Endothelial cell of umbilical vein (primary cell): ENCODE data around the gene ZNF106. TPM values are rescaled to one million over a fixed set of nuclear protein-coding genes. Genes with fewer than 3 reads are reported as not detected.

Source experiments
- BruUV-seq: library from RNA; stranded (reverse); fragments of 400-500 nt; replicated peaks from 2 replicates; lab custom pipeline; 2021; lab: Mats Ljungman, UMichigan
- CTCF ChIA-PET: fragments of 300-600, 350-600 bp; sonication (Branson Sonifier 250); formaldehyde crosslinking; loops from one replicate; lab custom pipeline; 2021; ENCODE audit warnings: antibody characterized with exemption, inconsistent platforms; lab: Charles Lee
- POLR2A ChIA-PET: fragments of 300-600, 350-600 bp; sonication (Branson Sonifier 250); formaldehyde crosslinking; loops from one replicate; lab custom pipeline; 2021; ENCODE audit warnings: antibody characterized with exemption, inconsistent platforms; lab: Charles Lee
- DNase-seq: peaks from one replicate; pipeline ENCODE4 v3.0.0-alpha.2; 2011; ENCODE audit warnings: low read depth, low spot score
- FAIRE-seq: peaks from 2 replicates; lab custom pipeline; 2011; peaks lifted over from hg19 to GRCh38; lab: Jason Lieb, UNC
- H2AFZ ChIP-seq: 2 replicates; pipeline ENCODE4 v1.6.0; 2012; ENCODE audit warnings: low read depth, low read length, control low read depth, inconsistent platforms
- H3K27ac ChIP-seq: 2 replicates; pipeline ENCODE4 v1.5.1; 2011; ENCODE audit warnings: low read depth, mild to moderate bottlenecking, control low read depth, low read length, moderate library complexity; ENCODE audit not compliant: insufficient read depth
- H3K27me3 ChIP-seq, 2 experiments: 2 replicates each; pipeline versions ENCODE4 v1.6.0 to v1.6.1; 2011; ENCODE audit warnings: low read length in 2 of 2, mixed read lengths in 1 of 2; ENCODE audit not compliant: control insufficient read depth in 2 of 2, insufficient read depth in 2 of 2
- H3K36me3 ChIP-seq, 2 experiments: 2 replicates in 1 of 2; 3 replicates in 1 of 2; pipeline ENCODE4 v1.5.1; 2011; ENCODE audit warnings: low read length in 2 of 2, mild to moderate bottlenecking in 1 of 2, moderate library complexity in 1 of 2; ENCODE audit not compliant: control insufficient read depth in 2 of 2, insufficient read depth in 2 of 2; ENCODE audit errors: extremely low read depth in 1 of 2
- H3K4me1 ChIP-seq: 3 replicates; pipeline ENCODE4 v1.5.1; 2011; ENCODE audit warnings: mild to moderate bottlenecking, low read length; ENCODE audit not compliant: control insufficient read depth, insufficient read depth; ENCODE audit errors: extremely low read depth
- H3K4me2 ChIP-seq: 2 replicates; pipeline ENCODE4 v1.6.1; 2011; ENCODE audit warnings: low read length, control low read depth, mixed read lengths; ENCODE audit not compliant: insufficient read depth
- H3K4me3 ChIP-seq, 3 experiments: fragments of 200-600 bp in 1 of 3; sonication (generic), shearing (Covaris generic) in 1 of 3; replicated peaks in 1 of 3; 2 replicates each; pipeline ENCODE4 v1.5.1; 2011 to 2016; ENCODE audit warnings: control low read depth in 3 of 3, low read length in 3 of 3, mild to moderate bottlenecking in 2 of 3, inconsistent platforms in 1 of 3, low read depth in 1 of 3, moderate library complexity in 1 of 3; ENCODE audit not compliant: insufficient read depth in 1 of 3
- H3K79me2 ChIP-seq: 2 replicates; pipeline ENCODE4 v1.6.0; 2012; ENCODE audit warnings: low read length, inconsistent platforms; ENCODE audit not compliant: control insufficient read depth, insufficient read depth
- H3K9ac ChIP-seq: replicated peaks from 2 replicates; pipeline ENCODE3; 2011; ENCODE audit warnings: low read length, control low read depth; ENCODE audit not compliant: insufficient read depth; ENCODE audit errors: extremely low read depth
- H3K9me1 ChIP-seq: replicated peaks from 3 replicates; pipeline ENCODE4 v1.6.0; 2011; ENCODE audit warnings: mild to moderate bottlenecking, low read length; ENCODE audit not compliant: control insufficient read depth, insufficient read depth; ENCODE audit errors: extremely low read depth
- H3K9me3 ChIP-seq: replicated peaks from 2 replicates; pipeline ENCODE4 v1.5.1; 2012; ENCODE audit warnings: low read length, inconsistent platforms; ENCODE audit not compliant: control insufficient read depth, insufficient read depth
- H4K20me1 ChIP-seq: replicated peaks from 2 replicates; pipeline ENCODE3; 2011; ENCODE audit warnings: mild to moderate bottlenecking, low read length; ENCODE audit not compliant: control insufficient read depth, insufficient read depth; ENCODE audit errors: extremely low read depth
- CTCF ChIP-seq, 2 donors: IDR thresholded peaks; 1 replicate in 1 of 2; 2 replicates in 1 of 2; pipeline ENCODE4 v1.5.1; 2011; ENCODE audit warnings: low read length in 2 of 2, mild to moderate bottlenecking in 2 of 2, moderate library complexity in 2 of 2, control low read depth in 1 of 2, inconsistent platforms in 1 of 2, low read depth in 1 of 2; ENCODE audit not compliant: insufficient read depth in 1 of 2; ENCODE audit errors: extremely low read depth in 1 of 2
- EZH2 ChIP-seq: IDR thresholded peaks from 2 replicates; pipeline ENCODE4 v1.6.1; 2012; ENCODE audit warnings: borderline replicate concordance, low read depth, mild to moderate bottlenecking, moderate library complexity, low read length, inconsistent platforms; ENCODE audit not compliant: severe bottlenecking
- FOS ChIP-seq: IDR thresholded peaks from 2 replicates; pipeline ENCODE4 v1.6.1; 2011; ENCODE audit warnings: mild to moderate bottlenecking, low read length, moderate library complexity, borderline replicate concordance; ENCODE audit not compliant: insufficient read depth
- MYC ChIP-seq: IDR thresholded peaks from one replicate; pipeline ENCODE4 v1.6.1; 2011; ENCODE audit warnings: mild to moderate bottlenecking, low read depth, low read length
- dilution Hi-C: fragments of 300-500 bp; cut with MboI; formaldehyde crosslinking; loops from one replicate; pipeline ENCODE4 v1.15.0; 2019; ENCODE audit warnings: low sequenced_read_pairs; ENCODE audit not compliant: extremely low pct_ligation_motif_present
- intact Hi-C: fragments of 100-400 bp; cut with micrococcal nuclease; formaldehyde crosslinking; loops from one replicate; pipeline ENCODE4 v1.10.0; 2022
- polyA plus RNA-seq, 4 experiments: library from polyadenylated mRNA; depleted of rRNA in 3 of 4; stranded (reverse) in 3 of 4; unstranded in 1 of 4; fragments of >200 nt; gene quantifications; 2 replicates each; pipeline versions ENCODE4 v1.2.1 to v1.2.3, GENCODE V29; 2011 to 2012; ENCODE audit warnings: missing spikeins in 1 of 4
- total RNA-seq: library from RNA; stranded (reverse); gene quantifications from 2 replicates; pipeline ENCODE4 v1.2.3, GENCODE V29; 2021

ZNF106 gene
- total and polyA plus RNA-seq, 2 donors (not counting 3 experiments of a cell fraction or from before 2014, with no cell fraction given) = 18.9 to 53.5 TPM

GRCh38 chr15:42401544-42402454 is 89.1 kb downstream of the ZNF106 start:
- FAIRE-seq (peak; percentile 47), DNase-seq (peak; percentile 16)
- Histone ChIP-seq H3K9me3 (no peaks in the 10 kb centered on the region), H3K4me2 (peak overlapping the region; percentile 8), H3K79me2 (no peaks in the 10 kb centered on the region), H3K4me1 (peaks cover 9% of the 10 kb centered on the region), H2AFZ (peak overlapping the region; percentile 72), H3K4me3 (no peak overlapping the region), H4K20me1 (no peaks in the 10 kb centered on the region), H3K9ac (no peak overlapping the region), H3K27me3 (no peaks in the 10 kb centered on the region), H3K27ac (no peak overlapping the region), H3K36me3 (no peaks in the 10 kb centered on the region), H3K9me1 (no peaks in the 10 kb centered on the region)
- CTCF ChIA-PET = interaction anchor here (1.1 kb wide), 1 partner anchor 17 kb away, joined by 3 read pairs; no protein-coding TSS in a partner anchor
- dilution Hi-C loops = no loop called here
- TF ChIP-seq CTCF (IDR thresholded peaks at IDR 0.05; ENCODE audit: extremely low read depth in 1 of 2, insufficient read depth in 1 of 2, low read depth in 1 of 2, low read length in 2 of 2) (no peak), FOS (no peak), MYC (no peak), EZH2 (no peak)
- no TSS peak for BruUV-seq
- intact Hi-C loops = no loop called here
- POLR2A ChIA-PET = interaction anchor here (0.6 kb wide), 1 partner anchor 833 kb away, joined by 5 read pairs; no protein-coding TSS in a partner anchor
